Endothelial cell of umbilical vein (primary cell): ENCODE measurements around the gene EPS8L1. TPM values are rescaled to one million over a fixed set of nuclear protein-coding genes. Genes with fewer than 3 reads are reported as not detected.

ENCODE experiments used
- BruUV-seq: library from RNA; stranded (reverse); fragments of 400-500 nt; replicated peaks from 2 replicates; lab custom pipeline; 2021; lab: Mats Ljungman, UMichigan
- CTCF ChIA-PET: fragments of 300-600, 350-600 bp; sonication (Branson Sonifier 250); formaldehyde crosslinking; loops from one replicate; lab custom pipeline; 2021; ENCODE audit warnings: antibody characterized with exemption, inconsistent platforms; lab: Charles Lee
- POLR2A ChIA-PET: fragments of 300-600, 350-600 bp; sonication (Branson Sonifier 250); formaldehyde crosslinking; loops from one replicate; lab custom pipeline; 2021; ENCODE audit warnings: antibody characterized with exemption, inconsistent platforms; lab: Charles Lee
- DNase-seq: peaks from one replicate; pipeline ENCODE4 v3.0.0-alpha.2; 2011; ENCODE audit warnings: low read depth, low spot score
- FAIRE-seq: peaks from 2 replicates; lab custom pipeline; 2011; peaks lifted over from hg19 to GRCh38; lab: Jason Lieb, UNC
- H2AFZ ChIP-seq: 2 replicates; pipeline ENCODE4 v1.6.0; 2012; ENCODE audit warnings: low read depth, low read length, control low read depth, inconsistent platforms
- H3K27ac ChIP-seq: 2 replicates; pipeline ENCODE4 v1.5.1; 2011; ENCODE audit warnings: low read depth, mild to moderate bottlenecking, control low read depth, low read length, moderate library complexity; ENCODE audit not compliant: insufficient read depth
- H3K27me3 ChIP-seq, 2 experiments: 2 replicates each; pipeline versions ENCODE4 v1.6.0 to v1.6.1; 2011; ENCODE audit warnings: low read length in 2 of 2, mixed read lengths in 1 of 2; ENCODE audit not compliant: control insufficient read depth in 2 of 2, insufficient read depth in 2 of 2
- H3K36me3 ChIP-seq, 2 experiments: 2 replicates in 1 of 2; 3 replicates in 1 of 2; pipeline ENCODE4 v1.5.1; 2011; ENCODE audit warnings: low read length in 2 of 2, mild to moderate bottlenecking in 1 of 2, moderate library complexity in 1 of 2; ENCODE audit not compliant: control insufficient read depth in 2 of 2, insufficient read depth in 2 of 2; ENCODE audit errors: extremely low read depth in 1 of 2
- H3K4me1 ChIP-seq: 3 replicates; pipeline ENCODE4 v1.5.1; 2011; ENCODE audit warnings: mild to moderate bottlenecking, low read length; ENCODE audit not compliant: control insufficient read depth, insufficient read depth; ENCODE audit errors: extremely low read depth
- H3K4me2 ChIP-seq: 2 replicates; pipeline ENCODE4 v1.6.1; 2011; ENCODE audit warnings: low read length, control low read depth, mixed read lengths; ENCODE audit not compliant: insufficient read depth
- H3K4me3 ChIP-seq, 3 experiments: fragments of 200-600 bp in 1 of 3; sonication (generic), shearing (Covaris generic) in 1 of 3; replicated peaks in 1 of 3; 2 replicates each; pipeline ENCODE4 v1.5.1; 2011 to 2016; ENCODE audit warnings: control low read depth in 3 of 3, low read length in 3 of 3, mild to moderate bottlenecking in 2 of 3, inconsistent platforms in 1 of 3, low read depth in 1 of 3, moderate library complexity in 1 of 3; ENCODE audit not compliant: insufficient read depth in 1 of 3
- H3K79me2 ChIP-seq: 2 replicates; pipeline ENCODE4 v1.6.0; 2012; ENCODE audit warnings: low read length, inconsistent platforms; ENCODE audit not compliant: control insufficient read depth, insufficient read depth
- H3K9ac ChIP-seq: replicated peaks from 2 replicates; pipeline ENCODE3; 2011; ENCODE audit warnings: low read length, control low read depth; ENCODE audit not compliant: insufficient read depth; ENCODE audit errors: extremely low read depth
- H3K9me1 ChIP-seq: replicated peaks from 3 replicates; pipeline ENCODE4 v1.6.0; 2011; ENCODE audit warnings: mild to moderate bottlenecking, low read length; ENCODE audit not compliant: control insufficient read depth, insufficient read depth; ENCODE audit errors: extremely low read depth
- H3K9me3 ChIP-seq: replicated peaks from 2 replicates; pipeline ENCODE4 v1.5.1; 2012; ENCODE audit warnings: low read length, inconsistent platforms; ENCODE audit not compliant: control insufficient read depth, insufficient read depth
- H4K20me1 ChIP-seq: replicated peaks from 2 replicates; pipeline ENCODE3; 2011; ENCODE audit warnings: mild to moderate bottlenecking, low read length; ENCODE audit not compliant: control insufficient read depth, insufficient read depth; ENCODE audit errors: extremely low read depth
- EZH2 ChIP-seq: IDR thresholded peaks from 2 replicates; pipeline ENCODE4 v1.6.1; 2012; ENCODE audit warnings: borderline replicate concordance, low read depth, mild to moderate bottlenecking, moderate library complexity, low read length, inconsistent platforms; ENCODE audit not compliant: severe bottlenecking
- FOS ChIP-seq: IDR thresholded peaks from 2 replicates; pipeline ENCODE4 v1.6.1; 2011; ENCODE audit warnings: mild to moderate bottlenecking, low read length, moderate library complexity, borderline replicate concordance; ENCODE audit not compliant: insufficient read depth
- GATA2 ChIP-seq: IDR thresholded peaks from 2 replicates; pipeline ENCODE4 v1.7.0; 2011; ENCODE audit warnings: low read depth, mild to moderate bottlenecking, moderate library complexity, mixed read lengths, low read length; ENCODE audit not compliant: insufficient read length, insufficient read depth
- JUN ChIP-seq: IDR thresholded peaks from 2 replicates; pipeline ENCODE4 v1.6.1; 2011; ENCODE audit warnings: borderline replicate concordance, low read depth; ENCODE audit not compliant: insufficient read length, insufficient read depth
- POLR2A ChIP-seq: IDR thresholded peaks from 2 replicates; pipeline ENCODE4 v1.6.1; 2012; ENCODE audit warnings: low read depth, mild to moderate bottlenecking, control low read depth, low read length
- POLR2AphosphoS5 ChIP-seq: IDR thresholded peaks from 2 replicates; pipeline ENCODE4 v1.6.1; 2012; ENCODE audit warnings: low read depth, mild to moderate bottlenecking, control low read depth, low read length, moderate library complexity; ENCODE audit not compliant: insufficient read depth
- dilution Hi-C: fragments of 300-500 bp; cut with MboI; formaldehyde crosslinking; loops from one replicate; pipeline ENCODE4 v1.15.0; 2019; ENCODE audit warnings: low sequenced_read_pairs; ENCODE audit not compliant: extremely low pct_ligation_motif_present
- intact Hi-C: fragments of 100-400 bp; cut with micrococcal nuclease; formaldehyde crosslinking; loops from one replicate; pipeline ENCODE4 v1.10.0; 2022
- polyA plus RNA-seq, 4 experiments: library from polyadenylated mRNA; depleted of rRNA in 3 of 4; stranded (reverse) in 3 of 4; unstranded in 1 of 4; fragments of >200 nt; gene quantifications; 2 replicates each; pipeline versions ENCODE4 v1.2.1 to v1.2.3, GENCODE V29; 2011 to 2012; ENCODE audit warnings: missing spikeins in 1 of 4
- total RNA-seq: library from RNA; stranded (reverse); gene quantifications from 2 replicates; pipeline ENCODE4 v1.2.3, GENCODE V29; 2021
- TF ChIP-seq, protein P1 (sequence below), 2 donors: IDR thresholded peaks; 1 replicate in 1 of 2; 2 replicates in 1 of 2; pipeline ENCODE4 v1.5.1; 2011; ENCODE audit warnings: low read length in 2 of 2, mild to moderate bottlenecking in 2 of 2, moderate library complexity in 2 of 2, control low read depth in 1 of 2, inconsistent platforms in 1 of 2, low read depth in 1 of 2; ENCODE audit not compliant: insufficient read depth in 1 of 2; ENCODE audit errors: extremely low read depth in 1 of 2
- TF ChIP-seq, protein P2 (sequence below): IDR thresholded peaks from 2 replicates; pipeline ENCODE4 v1.6.1; 2011; ENCODE audit not compliant: insufficient read depth, insufficient read length

EPS8L1 gene
- total and polyA plus RNA-seq, 2 donors (not counting 3 experiments of a cell fraction or from before 2014, with no cell fraction given), result 15.9 to 28.9 TPM

DNA sequence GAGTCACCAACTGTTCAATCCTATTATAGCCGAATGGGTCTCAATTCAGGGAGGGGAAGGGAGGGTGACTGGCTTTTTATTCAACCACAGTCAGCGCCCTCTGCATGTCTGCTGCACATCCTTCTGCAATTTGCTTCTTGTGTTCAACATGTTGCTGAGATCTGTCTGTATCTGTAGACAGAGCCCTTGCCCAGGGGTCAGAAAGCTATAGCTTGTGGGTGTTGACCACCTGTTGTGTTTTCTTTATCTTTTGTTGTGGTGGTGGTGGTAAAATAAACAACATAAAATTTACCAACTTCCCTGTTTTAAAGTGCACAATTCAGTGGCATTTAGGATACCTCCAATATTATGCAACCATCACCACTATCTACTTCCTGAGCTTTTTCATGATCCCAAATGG lies 29.6 kb downstream of the EPS8L1 start:
- TF ChIP-seq POLR2A (no peak), FOS (no peak), GATA2 (no peak), EZH2 (no peak), JUN (no peak), POLR2AphosphoS5 (no peak)
- TF ChIP-seq, protein P1, sequence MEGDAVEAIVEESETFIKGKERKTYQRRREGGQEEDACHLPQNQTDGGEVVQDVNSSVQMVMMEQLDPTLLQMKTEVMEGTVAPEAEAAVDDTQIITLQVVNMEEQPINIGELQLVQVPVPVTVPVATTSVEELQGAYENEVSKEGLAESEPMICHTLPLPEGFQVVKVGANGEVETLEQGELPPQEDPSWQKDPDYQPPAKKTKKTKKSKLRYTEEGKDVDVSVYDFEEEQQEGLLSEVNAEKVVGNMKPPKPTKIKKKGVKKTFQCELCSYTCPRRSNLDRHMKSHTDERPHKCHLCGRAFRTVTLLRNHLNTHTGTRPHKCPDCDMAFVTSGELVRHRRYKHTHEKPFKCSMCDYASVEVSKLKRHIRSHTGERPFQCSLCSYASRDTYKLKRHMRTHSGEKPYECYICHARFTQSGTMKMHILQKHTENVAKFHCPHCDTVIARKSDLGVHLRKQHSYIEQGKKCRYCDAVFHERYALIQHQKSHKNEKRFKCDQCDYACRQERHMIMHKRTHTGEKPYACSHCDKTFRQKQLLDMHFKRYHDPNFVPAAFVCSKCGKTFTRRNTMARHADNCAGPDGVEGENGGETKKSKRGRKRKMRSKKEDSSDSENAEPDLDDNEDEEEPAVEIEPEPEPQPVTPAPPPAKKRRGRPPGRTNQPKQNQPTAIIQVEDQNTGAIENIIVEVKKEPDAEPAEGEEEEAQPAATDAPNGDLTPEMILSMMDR (IDR thresholded peaks at IDR 0.05; ENCODE audit: extremely low read depth in 1 of 2, insufficient read depth in 1 of 2, low read depth in 1 of 2, low read length in 2 of 2), result no peak
- TF ChIP-seq, protein P2, sequence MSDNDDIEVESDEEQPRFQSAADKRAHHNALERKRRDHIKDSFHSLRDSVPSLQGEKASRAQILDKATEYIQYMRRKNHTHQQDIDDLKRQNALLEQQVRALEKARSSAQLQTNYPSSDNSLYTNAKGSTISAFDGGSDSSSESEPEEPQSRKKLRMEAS, result no peak
- no peaks in the 10 kb centered on the region for H3K4me1 ChIP-seq
- peaks cover 11% of the 10 kb centered on the region for H3K79me2 ChIP-seq
- H4K20me1 ChIP-seq, result no peaks in the 10 kb centered on the region
- H3K9me1 ChIP-seq, result no peaks in the 10 kb centered on the region
- H3K9me3 ChIP-seq, result no peaks in the 10 kb centered on the region
- intact Hi-C loops, result no loop called here
- dilution Hi-C loops, result no loop called here
- H3K27me3 ChIP-seq, result no peaks in the 10 kb centered on the region
- H3K9ac ChIP-seq, result no peak overlapping the region
- peaks cover 6 to 11% of the 10 kb centered on the region in 2 experiments for H3K36me3 ChIP-seq
- FAIRE-seq, result no peak
- no peak overlapping the region for H2AFZ ChIP-seq
- POLR2A ChIA-PET, result no interaction called here
- CTCF ChIA-PET, result interaction anchor here (1.4 to 2.9 kb wide), 3 partner anchors 9 to 36 kb away, joined by 3 to 12 read pairs (median 3); no protein-coding TSS in a partner anchor
- no peak overlapping the region for H3K4me2 ChIP-seq
- no TSS peak for BruUV-seq
- no peak overlapping the region for H3K27ac ChIP-seq
- DNase-seq, result no peak
- no peak overlapping the region for H3K4me3 ChIP-seq
